ENCODE data around the gene DEXI.

DNA sequence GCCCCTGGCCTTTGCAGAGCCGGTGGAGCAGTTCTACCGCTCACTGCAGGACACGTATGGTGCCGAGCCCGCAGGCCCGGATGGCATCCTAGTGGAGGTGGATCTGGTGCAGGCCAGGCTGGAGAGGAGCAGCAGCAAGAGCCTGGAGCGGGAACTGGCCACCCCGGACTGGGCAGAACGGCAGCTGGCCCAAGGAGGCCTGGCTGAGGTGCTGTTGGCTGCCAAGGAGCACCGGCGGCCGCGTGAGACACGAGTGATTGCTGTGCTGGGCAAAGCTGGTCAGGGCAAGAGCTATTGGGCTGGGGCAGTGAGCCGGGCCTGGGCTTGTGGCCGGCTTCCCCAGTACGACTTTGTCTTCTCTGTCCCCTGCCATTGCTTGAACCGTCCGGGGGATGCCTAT, 35.8 kb downstream of the DEXI start:
- TF ChIP-seq ZNF607 (CRISPR knock-in tag; IDR thresholded peaks at IDR 0.05; ENCODE audit: borderline replicate concordance), result no peak
- TF ChIP-seq ZNF333 (CRISPR knock-in tag; IDR thresholded peaks at IDR 0.05; ENCODE audit: borderline replicate concordance), result no peak
